ENCODE measurements around the gene TRAF2. TPM values are rescaled to one million over a fixed set of nuclear protein-coding genes. Genes with fewer than 3 reads are reported as not detected.
"Not testable (repeated sequence)": the region's sequence is repeated elsewhere in the genome, so short reads cannot be mapped to it uniquely, and the experiment has no call there.

TRAF2 gene
- polyA plus RNA-seq, 3 donors from 2014 or later = 7.6 to 32.7 (median 11.0) TPM

DNA sequence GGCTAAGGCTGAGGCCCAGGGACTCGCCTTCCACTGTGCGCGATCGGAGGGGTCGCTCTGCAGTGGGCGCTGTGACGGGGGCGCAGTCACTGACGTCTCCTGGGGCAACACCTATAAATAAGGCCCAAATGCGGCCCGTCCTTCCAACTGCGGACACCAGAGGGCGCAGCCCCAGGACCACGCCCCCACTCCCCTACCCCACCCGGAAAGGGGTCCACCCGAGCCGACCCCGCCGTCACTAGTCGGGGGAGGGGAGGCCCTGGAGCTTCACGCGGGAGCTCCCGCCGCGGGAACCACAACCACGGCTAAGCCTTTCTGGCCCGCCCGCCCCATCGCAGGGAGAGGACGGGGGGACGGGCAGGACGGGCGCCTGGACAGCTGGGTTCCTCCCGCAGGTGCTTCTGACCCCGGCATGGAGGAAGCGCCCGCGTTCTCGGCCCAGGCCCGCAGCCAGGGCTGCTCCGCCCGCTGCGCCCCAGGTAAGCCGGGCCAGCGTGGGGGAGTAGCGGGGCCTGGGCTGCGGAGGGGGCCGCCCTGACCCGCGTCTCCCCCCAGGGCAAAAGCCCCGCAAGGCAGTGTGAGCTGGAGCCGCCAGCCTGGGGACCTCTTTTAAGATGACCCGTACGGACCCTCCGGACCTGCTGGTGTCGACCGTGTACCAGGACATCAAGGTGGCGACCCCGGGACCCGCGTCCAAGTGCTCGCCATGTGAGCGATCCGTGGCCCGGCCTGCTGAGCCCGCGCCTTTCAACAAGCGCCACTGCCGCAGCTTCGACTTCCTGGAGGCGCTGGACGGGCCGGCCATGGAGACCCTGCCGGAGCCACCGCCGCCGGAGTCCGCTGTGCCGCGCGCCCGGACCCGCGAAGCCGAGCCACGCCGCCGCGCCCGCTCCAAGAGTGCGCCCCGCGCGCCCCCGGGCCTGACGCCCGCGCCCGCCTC lies 42.2 kb upstream of the TRAF2 start:
- H3K4me1 Mint-ChIP-seq = peaks cover 11 to 22% of the 10 kb centered on the region in 2 donors
- H3K27me3 Mint-ChIP-seq (ENCODE audit: low read depth in 3 of 3) = peaks cover 26 to 41% (median 36%) of the 10 kb centered on the region in 3 donors
- H3K36me3 Mint-ChIP-seq, H3K9me3 Mint-ChIP-seq: not testable (repeated sequence)
- peak; percentile 65 to 70 (median 70) for DNase-seq
- H3K27ac Mint-ChIP-seq = peak overlapping the region; percentile 86 to 94 (median 92)
- peak overlapping the region; percentile 80 to 88 (median 85) for H3K4me3 Mint-ChIP-seq

GRCh38 chr9:136844761-136845464 lies 41.4 kb upstream of the TRAF2 start:
- Mint-ChIP-seq H3K9me3 (no peaks in the 10 kb centered on the region), H3K27me3 (ENCODE audit: low read depth in 3 of 3) (peaks cover 30 to 47% (median 39%) of the 10 kb centered on the region in 3 donors), H3K4me3 (peak overlapping the region in 4 of 5 donors; percentile 21 to 54 (median 52)), H3K36me3 (peaks cover 0 to 3% (median 3%) of the 10 kb centered on the region in 3 donors), H3K4me1 (peaks cover 11 to 24% of the 10 kb centered on the region in 2 donors), H3K27ac (peak overlapping the region in 3 of 6 donors; percentile 39 to 65 (median 62))
- no peak for DNase-seq

GRCh38 chr9:136845465-136846260 lies 40.7 kb upstream of the TRAF2 start:
- Mint-ChIP-seq H3K4me1 (peaks cover 11 to 23% of the 10 kb centered on the region in 2 donors), H3K27ac (peak overlapping the region in 3 of 6 donors; percentile 39 to 65 (median 62)), H3K36me3 (peaks cover 0 to 3% (median 0%) of the 10 kb centered on the region in 3 donors), H3K27me3 (ENCODE audit: low read depth in 3 of 3) (peaks cover 30 to 50% (median 39%) of the 10 kb centered on the region in 3 donors), H3K4me3 (peak overlapping the region in 4 of 5 donors; percentile 21 to 54 (median 52)), H3K9me3 (no peaks in the 10 kb centered on the region)
- DNase-seq = no peak

GRCh38 chr9:136846376-136847087 lies 39.8 kb upstream of the TRAF2 start:
- H3K27me3 Mint-ChIP-seq (ENCODE audit: low read depth in 3 of 3) = peaks cover 30 to 50% (median 39%) of the 10 kb centered on the region in 3 donors
- H3K36me3 Mint-ChIP-seq = peaks cover 0 to 3% (median 0%) of the 10 kb centered on the region in 3 donors
- DNase-seq = no peak
- peaks cover 11 to 23% of the 10 kb centered on the region in 2 donors for H3K4me1 Mint-ChIP-seq
- peak overlapping the region in 2 of 5 donors; percentile 21 to 55 for H3K4me3 Mint-ChIP-seq
- peak overlapping the region in 3 of 6 donors; percentile 71 to 87 (median 74) for H3K27ac Mint-ChIP-seq
- H3K9me3 Mint-ChIP-seq = no peaks in the 10 kb centered on the region

DNA sequence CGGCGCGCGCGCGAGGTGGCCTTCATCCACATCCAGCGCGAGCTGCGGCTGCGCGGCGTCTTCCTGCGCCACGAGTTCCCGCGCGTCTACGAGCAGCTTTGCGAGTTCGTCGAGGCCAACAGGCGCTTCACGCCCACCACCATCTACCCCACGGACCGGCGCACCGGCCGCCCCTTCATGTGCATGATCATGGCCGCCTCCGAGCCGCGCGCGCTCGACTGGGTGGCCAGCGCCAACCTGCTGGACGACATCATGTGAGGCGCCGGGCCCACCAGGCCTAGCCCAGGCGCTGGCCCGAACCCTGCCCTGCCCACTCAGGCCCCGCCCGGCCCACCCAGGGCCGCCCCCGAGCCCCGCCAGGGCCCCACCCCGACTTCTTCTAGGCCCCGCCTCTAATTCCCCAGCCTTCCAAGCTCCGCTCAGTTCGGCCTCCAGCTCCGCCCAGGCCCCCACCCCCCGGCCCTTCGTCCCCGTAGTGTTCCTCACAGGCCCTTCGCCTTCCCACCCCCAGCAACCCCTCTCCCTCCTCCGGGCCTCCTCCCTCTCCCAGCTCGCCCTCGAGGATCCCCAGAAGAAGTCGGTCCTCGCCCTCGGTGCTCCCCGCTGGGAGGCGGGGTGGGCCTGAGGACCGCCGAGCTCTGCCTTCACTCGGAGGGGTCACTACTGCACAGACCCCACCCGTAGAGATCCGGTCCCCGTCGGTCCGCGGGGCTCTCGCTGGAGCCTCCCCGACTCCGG lies 39.1 kb upstream of the TRAF2 start:
- Mint-ChIP-seq H3K4me3 (peak overlapping the region; percentile 87 to 93 (median 91)), H3K36me3 (peaks cover 0 to 3% (median 0%) of the 10 kb centered on the region in 3 donors), H3K9me3 (no peaks in the 10 kb centered on the region), H3K27ac (peak overlapping the region; percentile 77 to 95 (median 91)), H3K27me3 (ENCODE audit: low read depth in 3 of 3) (peaks cover 30 to 49% (median 37%) of the 10 kb centered on the region in 3 donors), H3K4me1 (peaks cover 11 to 20% of the 10 kb centered on the region in 2 donors)
- no peak for DNase-seq

- Mint-ChIP-seq H3K27me3 (ENCODE audit: low read depth in 3 of 3) (peaks cover 30 to 46% (median 35%) of the 10 kb centered on the region in 3 donors), H3K27ac (peak overlapping the region; percentile 77 to 95 (median 91)), H3K4me3 (peak overlapping the region; percentile 87 to 93 (median 91)), H3K4me1 (peaks cover 11 to 20% of the 10 kb centered on the region in 2 donors), H3K36me3 (peaks cover 0 to 3% (median 0%) of the 10 kb centered on the region in 3 donors), H3K9me3 (no peaks in the 10 kb centered on the region)
- peak; percentile 80 to 86 (median 80) for DNase-seq
Measured at GRCh38 chr9:136847826-136848392, 38.4 kb upstream of the TRAF2 start.

GRCh38 chr9:136848393-136849037 lies 37.8 kb upstream of the TRAF2 start:
- DNase-seq = peak in 2 of 3 donors; percentile 35 to 36
- peaks cover 0 to 3% (median 0%) of the 10 kb centered on the region in 3 donors for H3K36me3 Mint-ChIP-seq
- peaks cover 9 to 18% of the 10 kb centered on the region in 2 donors for H3K4me1 Mint-ChIP-seq
- peak overlapping the region; percentile 79 to 93 (median 87) for H3K4me3 Mint-ChIP-seq
- H3K27me3 Mint-ChIP-seq (ENCODE audit: low read depth in 3 of 3) = peaks cover 27 to 44% (median 35%) of the 10 kb centered on the region in 3 donors
- no peaks in the 10 kb centered on the region for H3K9me3 Mint-ChIP-seq
- H3K27ac Mint-ChIP-seq = peak overlapping the region in 4 of 6 donors; percentile 85 to 92 (median 88)

- Mint-ChIP-seq H3K9me3 (no peaks in the 10 kb centered on the region), H3K36me3 (peaks cover 0 to 3% (median 0%) of the 10 kb centered on the region in 3 donors), H3K27me3 (ENCODE audit: low read depth in 3 of 3) (peaks cover 23 to 39% (median 31%) of the 10 kb centered on the region in 3 donors), H3K4me1 (peaks cover 7 to 15% of the 10 kb centered on the region in 2 donors), H3K4me3 (peak within 1 kb of the TSS; percentile 87 to 93 (median 89)), H3K27ac (peak within 1 kb of the TSS; percentile 55 to 92 (median 90))
- peak; percentile 98 for DNase-seq
Measured at GRCh38 chr9:136849038-136849959, 37.0 kb upstream of the TRAF2 start, which contains the start of gene PHPT1. PHPT1 (plus strand) TSS chr9:136849409; CDS start chr9:136849431, 22 bp downstream.

GRCh38 chr9:136849960-136850865 lies 36.1 kb upstream of the TRAF2 start:
- peak overlapping the region; percentile 73 to 93 (median 87) for H3K4me3 Mint-ChIP-seq
- peaks cover 0 to 3% (median 0%) of the 10 kb centered on the region in 3 donors for H3K36me3 Mint-ChIP-seq
- H3K27me3 Mint-ChIP-seq (ENCODE audit: low read depth in 3 of 3) = peaks cover 21 to 36% (median 28%) of the 10 kb centered on the region in 3 donors
- peak overlapping the region in 5 of 6 donors; percentile 40 to 92 (median 75) for H3K27ac Mint-ChIP-seq
- no peaks in the 10 kb centered on the region for H3K9me3 Mint-ChIP-seq
- DNase-seq = no peak
- H3K4me1 Mint-ChIP-seq = peaks cover 7 to 13% of the 10 kb centered on the region in 2 donors

Measured in immature natural killer cell (primary cell).